Lower lobe of right lung (tissue), 2 donors: ENCODE data around the gene SYT8. TPM values are rescaled to one million over a fixed set of nuclear protein-coding genes. Genes with fewer than 3 reads are reported as not detected.
A peak's percentile ranks its signal among the peaks of the same experiment; 100 is the strongest.

Experiments
- ATAC-seq, 2 donors: fragments of 200-7000 bp; cut with Tn5 transposase; one replicate each; pipeline ENCODE4 v1.9.1; 2020 to 2022; ENCODE audit warnings: mild to moderate bottlenecking in 2 of 2, moderate library complexity in 2 of 2
- DNase-seq: peaks from one replicate; pipeline ENCODE4 v3.0.0-alpha.2; 2020
- H3K27ac ChIP-seq: fragments of 200-600 bp; one replicate; pipeline ENCODE4 v1.8.0; 2022
- H3K27me3 ChIP-seq: fragments of 200-600 bp; one replicate; pipeline ENCODE4 v1.8.0; 2022; ENCODE audit warnings: low read depth
- H3K36me3 ChIP-seq: fragments of 200-600 bp; one replicate; pipeline ENCODE4 v1.8.0; 2022; ENCODE audit warnings: mild to moderate bottlenecking
- H3K4me1 ChIP-seq: fragments of 200-600 bp; one replicate; pipeline ENCODE4 v1.8.0; 2022
- H3K4me3 ChIP-seq: fragments of 200-600 bp; one replicate; pipeline ENCODE4 v1.8.0; 2022; ENCODE audit warnings: mild to moderate bottlenecking
- H3K9me3 ChIP-seq: fragments of 200-600 bp; one replicate; pipeline ENCODE4 v1.8.0; 2022
- CTCF ChIP-seq: fragments of 200-600 bp; IDR thresholded peaks from one replicate; pipeline ENCODE4 v1.8.0; 2022; ENCODE audit warnings: antibody characterized with exemption, mild to moderate bottlenecking
- intact Hi-C: fragments of 100-400 bp; cut with DNase I; formaldehyde crosslinking; loops from one replicate; pipeline ENCODE4 v1.11.0; 2022
- total RNA-seq: library from RNA; stranded (reverse); fragmentation: NEBNext Ultra II Directional; extraction: Animal tissue kit (Norgen Biotek cat#: 25700); gene quantifications from one replicate; pipeline ENCODE4 v1.2.1, GENCODE V29; 2021
- donor health status: DM: no; HTN: yes; CAD: no; lungs with severe emphysema.

SYT8 gene
- total RNA-seq, 1 donor from 2014 or later: 18.5 TPM

DNA sequence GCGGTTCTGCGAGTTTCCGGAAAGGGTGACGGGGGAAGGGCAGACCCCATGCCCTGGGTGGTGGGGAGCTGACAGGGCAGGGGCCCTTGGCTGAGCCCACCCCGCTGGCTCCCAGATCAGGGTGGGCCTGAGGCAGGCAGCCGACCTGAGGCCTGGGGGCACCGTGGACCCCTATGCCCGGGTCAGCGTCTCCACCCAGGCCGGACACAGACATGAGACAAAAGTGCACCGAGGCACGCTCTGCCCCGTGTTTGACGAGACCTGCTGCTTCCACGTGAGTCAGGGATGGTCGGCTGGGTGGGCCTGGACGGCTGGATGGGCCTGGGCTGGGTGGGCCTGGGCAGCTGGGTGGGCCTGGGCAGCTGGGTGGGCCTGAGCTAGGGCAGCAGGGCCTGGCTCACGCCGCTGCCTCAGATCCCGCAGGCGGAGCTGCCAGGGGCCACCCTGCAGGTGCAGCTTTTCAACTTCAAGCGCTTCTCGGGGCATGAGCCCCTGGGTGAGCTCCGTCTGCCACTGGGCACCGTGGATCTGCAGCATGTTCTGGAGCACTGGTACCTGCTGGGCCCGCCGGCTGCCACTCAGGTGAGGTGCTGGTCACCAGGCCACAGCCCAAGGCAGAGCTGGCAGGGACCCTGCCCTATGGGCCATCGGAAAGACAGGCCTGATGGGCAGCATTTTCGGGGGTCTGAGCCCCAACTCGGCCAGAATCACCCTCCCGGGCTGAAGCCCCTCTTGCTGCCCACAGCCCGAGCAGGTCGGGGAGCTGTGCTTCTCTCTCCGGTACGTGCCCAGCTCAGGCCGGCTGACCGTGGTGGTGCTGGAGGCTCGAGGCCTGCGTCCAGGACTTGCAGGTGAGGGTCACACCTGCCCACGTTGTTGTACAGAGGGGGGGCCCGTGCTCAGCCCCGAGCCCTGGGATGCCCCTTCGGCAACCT is 1.5 kb downstream of the SYT8 start:
- peaks cover 3% of the 10 kb centered on the region for H3K27me3 ChIP-seq
- intact Hi-C loops: no loop called here
- H3K36me3 ChIP-seq: no peaks in the 10 kb centered on the region
- no peak overlapping the region for H3K27ac ChIP-seq
- peaks cover 41% of the 10 kb centered on the region for H3K4me1 ChIP-seq
- H3K4me3 ChIP-seq: no peak overlapping the region
- DNase-seq (peak; percentile 50), ATAC-seq (no peak)
- H3K9me3 ChIP-seq: no peaks in the 10 kb centered on the region
- no peak for TF ChIP-seq CTCF

- intact Hi-C loops: no loop called here
These were observed 2.6 kb downstream of the SYT8 start for GRCh38 chr11:1837171-1838076.

GRCh38 chr11:1838077-1838425 is 3.3 kb downstream of the SYT8 start:
- Histone ChIP-seq H3K4me1 (peaks cover 26% of the 10 kb centered on the region), H3K4me3 (no peak overlapping the region), H3K36me3 (no peaks in the 10 kb centered on the region), H3K9me3 (no peaks in the 10 kb centered on the region), H3K27me3 (no peaks in the 10 kb centered on the region), H3K27ac (peak overlapping the region; percentile 8)
- ATAC-seq (no peak), DNase-seq (peak; percentile 48)
- no peak for TF ChIP-seq CTCF
- intact Hi-C loops: no loop called here

More at GRCh38 chr11:1837171-1838076, 2.6 kb downstream of the SYT8 start:
- DNase-seq (peak; percentile 74), ATAC-seq (peak; percentile 26 to 30)
- Histone ChIP-seq H3K4me3 (no peak overlapping the region), H3K36me3 (no peaks in the 10 kb centered on the region), H3K27ac (no peak overlapping the region), H3K4me1 (peaks cover 32% of the 10 kb centered on the region), H3K9me3 (no peaks in the 10 kb centered on the region), H3K27me3 (no peaks in the 10 kb centered on the region)
- TF ChIP-seq CTCF: peak; percentile 80

- Histone ChIP-seq H3K36me3 (no peaks in the 10 kb centered on the region), H3K27me3 (no peaks in the 10 kb centered on the region), H3K27ac (peak within 1 kb of the TSS; percentile 87), H3K9me3 (no peaks in the 10 kb centered on the region), H3K4me1 (peaks cover 26% of the 10 kb centered on the region), H3K4me3 (no peak within 1 kb of the TSS)
- no peak for TF ChIP-seq CTCF
- peak; percentile 52 for DNase-seq
- intact Hi-C loops: no loop called here
- no peak for ATAC-seq
These were observed 3.8 kb downstream of the SYT8 start, which contains the start of gene TNNI2 for GRCh38 chr11:1838426-1839144. Gene TNNI2 (plus strand): TSS chr11:1838981. CDS start chr11:1839697, 716 bp downstream.
